Measurements from ENCODE around the gene MAP2K5.

Gene MAP2K5

GRCh38 chr15:67825881-67826716, 283.6 kb downstream of the MAP2K5 start:
- no peak for DNase-seq (ENCODE audit: low read depth)

GRCh38 chr15:67826717-67827561, 284.4 kb downstream of the MAP2K5 start:
- DNase-seq (ENCODE audit: low read depth): no peak

- DNase-seq (ENCODE audit: low read depth): no peak
Measured at GRCh38 chr15:67827562-67828277, 285.2 kb downstream of the MAP2K5 start.

- no peak for DNase-seq (ENCODE audit: low read depth)
Measured at GRCh38 chr15:67828278-67828968, 285.9 kb downstream of the MAP2K5 start.

GRCh38 chr15:67828969-67829646, 286.6 kb downstream of the MAP2K5 start:
- DNase-seq (ENCODE audit: low read depth): no peak

GRCh38 chr15:67829647-67830504, 287.4 kb downstream of the MAP2K5 start:
- DNase-seq (ENCODE audit: low read depth): no peak

GRCh38 chr15:67831363-67831762, 288.9 kb downstream of the MAP2K5 start:
- DNase-seq (ENCODE audit: low read depth): no peak

GRCh38 chr15:67832031-67832551, 289.6 kb downstream of the MAP2K5 start:
- peak; percentile 33 for DNase-seq (ENCODE audit: low read depth)

GRCh38 chr15:67832897-67833709, 290.6 kb downstream of the MAP2K5 start:
- no peak for DNase-seq (ENCODE audit: low read depth)

GRCh38 chr15:67833710-67834511, 291.4 kb downstream of the MAP2K5 start:
- no peak for DNase-seq (ENCODE audit: low read depth)

- no peak for DNase-seq (ENCODE audit: low read depth)
Measured at GRCh38 chr15:67834581-67835296, 292.2 kb downstream of the MAP2K5 start.

GRCh38 chr15:67835297-67836133, 293.0 kb downstream of the MAP2K5 start:
- no peak for DNase-seq (ENCODE audit: low read depth)

- DNase-seq (ENCODE audit: low read depth): no peak
Measured at GRCh38 chr15:67836134-67836455, 293.6 kb downstream of the MAP2K5 start.

- no peak for DNase-seq (ENCODE audit: low read depth)
Measured at GRCh38 chr15:67836477-67836876, 294.0 kb downstream of the MAP2K5 start.

GRCh38 chr15:67836955-67837354, 294.5 kb downstream of the MAP2K5 start:
- no peak for DNase-seq (ENCODE audit: low read depth)

GRCh38 chr15:67838789-67839332, 296.4 kb downstream of the MAP2K5 start:
- peak; percentile 41 for DNase-seq (ENCODE audit: low read depth)

Data from fibroblast of gingiva (primary cell).